CD14-positive monocyte (primary cell): Measurements from ENCODE around the gene LDAH. TPM values are rescaled to one million over a fixed set of nuclear protein-coding genes. Genes with fewer than 3 reads are reported as not detected.

Experiments used
- DNase-seq, 3 donors: peaks; one replicate each; pipeline ENCODE4 v3.0.0-alpha.2; 2011 to 2022
- H2AFZ ChIP-seq: 2 replicates; pipeline ENCODE4 v1.6.0; 2012; ENCODE audit warnings: mild to moderate bottlenecking, low read depth, low read length, inconsistent platforms; ENCODE audit not compliant: insufficient read depth, poor library complexity, severe bottlenecking
- H3K27ac ChIP-seq, 2 donors: 1 replicate in 1 of 2; 2 replicates in 1 of 2; pipeline ENCODE4 v1.5.1; 2012 to 2013; ENCODE audit warnings: low read length in 2 of 2, control low read depth in 1 of 2, inconsistent platforms in 1 of 2, low read depth in 1 of 2, mild to moderate bottlenecking in 1 of 2
- H3K27me3 ChIP-seq, 2 donors: one replicate each; pipeline versions ENCODE4 v1.6.0 to v1.6.1; 2011 to 2013; ENCODE audit warnings: low read length in 2 of 2; ENCODE audit not compliant: control insufficient read depth in 2 of 2, insufficient read depth in 2 of 2
- H3K36me3 ChIP-seq, 2 donors: replicated peaks in 1 of 2; 1 replicate in 1 of 2; 2 replicates in 1 of 2; pipeline versions ENCODE4 v1.5.1 to v1.6.1; 2012 to 2013; ENCODE audit warnings: low read length in 2 of 2, control low read depth in 1 of 2, inconsistent platforms in 1 of 2, mild to moderate bottlenecking in 1 of 2; ENCODE audit not compliant: insufficient read depth in 2 of 2, control insufficient read depth in 1 of 2
- H3K4me1 ChIP-seq, 2 donors: 1 replicate in 1 of 2; 2 replicates in 1 of 2; pipeline versions ENCODE4 v1.5.1 to v1.6.1; 2012 to 2013; ENCODE audit warnings: low read length in 2 of 2, control low read depth in 1 of 2, inconsistent platforms in 1 of 2, mild to moderate bottlenecking in 1 of 2, moderate library complexity in 1 of 2; ENCODE audit not compliant: insufficient read depth in 2 of 2, control insufficient read depth in 1 of 2
- H3K4me2 ChIP-seq: replicated peaks from 2 replicates; pipeline ENCODE3; 2012; ENCODE audit warnings: low read length, moderate library complexity, mild to moderate bottlenecking; ENCODE audit not compliant: poor library complexity, severe bottlenecking; ENCODE audit errors: extremely low read depth
- H3K4me3 ChIP-seq, 3 experiments: fragments of 200-600 bp in 1 of 3; sonication (generic) in 1 of 3; replicated peaks in 1 of 3; 1 replicate in 2 of 3; 2 replicates in 1 of 3; pipeline ENCODE4 v1.5.1; 2011 to 2013; ENCODE audit warnings: low read length in 3 of 3, mild to moderate bottlenecking in 3 of 3, control low read depth in 2 of 3, low read depth in 2 of 3, inconsistent platforms in 1 of 3, moderate library complexity in 1 of 3
- H3K79me2 ChIP-seq: 2 replicates; pipeline ENCODE4 v1.6.0; 2012; ENCODE audit warnings: mild to moderate bottlenecking, control low read depth, inconsistent platforms, low read length, moderate library complexity; ENCODE audit not compliant: insufficient read depth
- H3K9ac ChIP-seq: 2 replicates; pipeline ENCODE4 v1.6.0; 2017; ENCODE audit warnings: low read length, mild to moderate bottlenecking; ENCODE audit not compliant: insufficient read depth, poor library complexity, severe bottlenecking
- H3K9me3 ChIP-seq, 2 donors: replicated peaks in 1 of 2; 1 replicate in 1 of 2; 2 replicates in 1 of 2; pipeline versions ENCODE4 v1.5.1 to v1.6.1; 2012 to 2013; ENCODE audit warnings: low read length in 2 of 2, control low read depth in 1 of 2; ENCODE audit not compliant: control insufficient read depth in 1 of 2, insufficient read depth in 1 of 2
- H4K20me1 ChIP-seq: 2 replicates; pipeline ENCODE4 v1.6.0; 2012; ENCODE audit warnings: mild to moderate bottlenecking, low read length, control low read depth, moderate library complexity; ENCODE audit not compliant: insufficient read depth
- H3K27ac Mint-ChIP-seq, 7 donors: one replicate each; pipeline ENCODE4 v1.8.0; 2020; ENCODE audit warnings: mild to moderate bottlenecking in 7 of 7, mixed read lengths in 7 of 7, moderate library complexity in 6 of 7, inconsistent platforms in 2 of 7
- H3K27me3 Mint-ChIP-seq, 3 donors: one replicate each; pipeline ENCODE4 v1.8.0; 2021 to 2022; ENCODE audit warnings: low read depth in 3 of 3, mild to moderate bottlenecking in 3 of 3, mixed read lengths in 3 of 3, moderate library complexity in 3 of 3, inconsistent platforms in 1 of 3
- H3K36me3 Mint-ChIP-seq, 2 donors: one replicate each; pipeline ENCODE4 v1.8.0; 2020; ENCODE audit warnings: mixed read lengths in 2 of 2, inconsistent platforms in 1 of 2, mild to moderate bottlenecking in 1 of 2
- H3K4me1 Mint-ChIP-seq: one replicate; pipeline ENCODE4 v1.8.0; 2020; ENCODE audit warnings: mild to moderate bottlenecking, mixed read lengths
- H3K4me3 Mint-ChIP-seq, 2 donors: one replicate each; pipeline ENCODE4 v1.8.0; 2020; ENCODE audit warnings: mild to moderate bottlenecking in 2 of 2, mixed read lengths in 2 of 2, moderate library complexity in 1 of 2
- H3K9me3 Mint-ChIP-seq, 7 donors: one replicate each; pipeline ENCODE4 v1.8.0; 2020 to 2022; ENCODE audit warnings: mixed read lengths in 7 of 7, mild to moderate bottlenecking in 6 of 7, moderate library complexity in 6 of 7, inconsistent platforms in 2 of 7
- CTCF ChIP-seq: fragments of 200-600 bp; IDR thresholded peaks from one replicate; pipeline ENCODE4 v1.8.0; 2022; ENCODE audit warnings: antibody characterized with exemption, mild to moderate bottlenecking
- WGBS: methylation state at CpG from one replicate; pipeline ENCODE4 v1.1.5; 2013; ENCODE audit warnings: missing lambda C conversion rate; ENCODE audit not compliant: insufficient coverage; 5-methylcytosine and 5-hydroxymethylcytosine counted together
- intact Hi-C, 2 donors: fragments of 100-400 bp; cut with micrococcal nuclease; formaldehyde crosslinking; loops; one replicate each; pipeline versions ENCODE4 v1.15.0 to v1.15.1; 2023
- polyA plus RNA-seq, 3 donors: library from polyadenylated mRNA; depleted of rRNA in 1 of 3; unstranded in 2 of 3; stranded (reverse) in 1 of 3; fragments of 300-500 nt in 2 of 3; fragments of >200 nt in 1 of 3; fragmentation: Illumina TruSeq in 2 of 3; gene quantifications; 1 replicate in 2 of 3; 2 replicates in 1 of 3; pipeline ENCODE4 v1.2.3, GENCODE V29; 2012 to 2021

LDAH gene
- polyA plus RNA-seq, 3 donors: 3.7 to 5.7 (median 5.0) TPM

DNA sequence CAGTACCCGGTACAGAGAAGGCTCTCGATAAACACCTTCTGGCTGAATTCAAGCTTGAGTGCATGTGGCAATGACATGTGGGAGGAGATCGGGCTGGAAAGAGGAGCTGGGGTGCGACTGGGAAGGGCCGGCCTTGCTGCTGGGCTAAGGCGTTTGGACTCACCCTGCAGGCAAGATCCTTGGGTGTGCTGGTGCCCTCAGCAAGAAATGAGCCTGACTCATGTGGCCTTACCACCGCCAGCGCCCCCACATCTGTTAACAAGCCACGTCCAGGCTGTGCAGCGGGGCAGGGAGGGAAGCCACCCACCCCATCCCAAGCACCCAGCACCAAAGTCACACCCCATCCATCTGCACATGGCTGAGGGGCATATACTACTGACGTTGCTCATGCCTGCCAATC lies 173.3 kb downstream of the LDAH start:
- H3K9me3 Mint-ChIP-seq: peaks cover 0 to 4% (median 1%) of the 10 kb centered on the region in 7 donors
- TF ChIP-seq CTCF: no peak
- Histone ChIP-seq H3K4me3 (peak overlapping the region in 1 of 3 experiments; percentile 86), H3K27ac (peak overlapping the region in 1 of 2 donors; percentile 22), H3K79me2 (peaks cover 43% of the 10 kb centered on the region), H2AFZ (no peak overlapping the region), H3K4me2 (peak overlapping the region; percentile 76), H3K27me3 (no peaks in the 10 kb centered on the region), H4K20me1 (peaks cover 47% of the 10 kb centered on the region), H3K9ac (no peak overlapping the region), H3K9me3 (no peaks in the 10 kb centered on the region), H3K4me1 (peaks cover 34 to 40% of the 10 kb centered on the region in 2 donors), H3K36me3 (peaks cover 21 to 33% of the 10 kb centered on the region in 2 donors)
- no peak for DNase-seq
- H3K4me1 Mint-ChIP-seq: peaks cover 49% of the 10 kb centered on the region
- 97% methylated on average over 9 of the region's 11 CpGs for WGBS
- peak overlapping the region in 6 of 7 donors; percentile 2 to 97 (median 78) for H3K27ac Mint-ChIP-seq
- H3K4me3 Mint-ChIP-seq: peak overlapping the region in 1 of 2 donors; percentile 99
- intact Hi-C loops: loop anchor here in 1 of 2 donors (10.0 kb wide), 1 partner anchor 765 kb away; no protein-coding TSS in a partner anchor
- H3K27me3 Mint-ChIP-seq: peaks cover 0 to 4% (median 2%) of the 10 kb centered on the region in 3 donors
- H3K36me3 Mint-ChIP-seq: peaks cover 28 to 38% of the 10 kb centered on the region in 2 donors

- peaks cover 0 to 2% (median 1%) of the 10 kb centered on the region in 7 donors for H3K9me3 Mint-ChIP-seq
- peaks cover 27 to 33% of the 10 kb centered on the region in 2 donors for H3K4me1 ChIP-seq
- no peak for TF ChIP-seq CTCF
- H3K4me1 Mint-ChIP-seq: peaks cover 50% of the 10 kb centered on the region
- H3K9me3 ChIP-seq: no peaks in the 10 kb centered on the region
- no peak overlapping the region for H3K27ac ChIP-seq
- intact Hi-C loops: loop anchor here in 1 of 2 donors (10.0 kb wide), 1 partner anchor 764 kb away; no protein-coding TSS in a partner anchor
- peaks cover 35 to 45% of the 10 kb centered on the region in 2 donors for H3K36me3 Mint-ChIP-seq
- peaks cover 28 to 40% of the 10 kb centered on the region in 2 donors for H3K36me3 ChIP-seq
- no peak overlapping the region for H3K4me3 Mint-ChIP-seq
- H3K27ac Mint-ChIP-seq: peak overlapping the region in 5 of 7 donors; percentile 32 to 66 (median 36)
- H2AFZ ChIP-seq: no peak overlapping the region
- H3K79me2 ChIP-seq: peaks cover 43% of the 10 kb centered on the region
- no peak for DNase-seq
- no peak overlapping the region for H3K4me2 ChIP-seq
- H3K9ac ChIP-seq: no peak overlapping the region
- peaks cover 0 to 4% (median 2%) of the 10 kb centered on the region in 3 donors for H3K27me3 Mint-ChIP-seq
- no peaks in the 10 kb centered on the region for H3K27me3 ChIP-seq
- H4K20me1 ChIP-seq: peaks cover 53% of the 10 kb centered on the region
- H3K4me3 ChIP-seq: no peak overlapping the region
- WGBS: 100% methylated on average over 9 of the region's 9 CpGs
Measured at GRCh38 chr2:20648831-20649230, 174.1 kb downstream of the LDAH start.
